T-helper 9 cell (primary cell): ENCODE data around the gene CEMIP2.
A peak's percentile ranks its signal among the peaks of the same experiment; 100 is the strongest.
"Not testable (repeated sequence)": the region's sequence is repeated elsewhere in the genome, so short reads cannot be mapped to it uniquely, and the experiment has no call there.

Experiments used
- DNase-seq: peaks from one replicate; pipeline ENCODE4 v3.0.0-alpha.2; 2020
- total RNA-seq, 2 donors: gene quantifications; one replicate each; lab custom pipeline; 2026; lab: John Stamatoyannopoulos, UW

Gene CEMIP2, protein sequence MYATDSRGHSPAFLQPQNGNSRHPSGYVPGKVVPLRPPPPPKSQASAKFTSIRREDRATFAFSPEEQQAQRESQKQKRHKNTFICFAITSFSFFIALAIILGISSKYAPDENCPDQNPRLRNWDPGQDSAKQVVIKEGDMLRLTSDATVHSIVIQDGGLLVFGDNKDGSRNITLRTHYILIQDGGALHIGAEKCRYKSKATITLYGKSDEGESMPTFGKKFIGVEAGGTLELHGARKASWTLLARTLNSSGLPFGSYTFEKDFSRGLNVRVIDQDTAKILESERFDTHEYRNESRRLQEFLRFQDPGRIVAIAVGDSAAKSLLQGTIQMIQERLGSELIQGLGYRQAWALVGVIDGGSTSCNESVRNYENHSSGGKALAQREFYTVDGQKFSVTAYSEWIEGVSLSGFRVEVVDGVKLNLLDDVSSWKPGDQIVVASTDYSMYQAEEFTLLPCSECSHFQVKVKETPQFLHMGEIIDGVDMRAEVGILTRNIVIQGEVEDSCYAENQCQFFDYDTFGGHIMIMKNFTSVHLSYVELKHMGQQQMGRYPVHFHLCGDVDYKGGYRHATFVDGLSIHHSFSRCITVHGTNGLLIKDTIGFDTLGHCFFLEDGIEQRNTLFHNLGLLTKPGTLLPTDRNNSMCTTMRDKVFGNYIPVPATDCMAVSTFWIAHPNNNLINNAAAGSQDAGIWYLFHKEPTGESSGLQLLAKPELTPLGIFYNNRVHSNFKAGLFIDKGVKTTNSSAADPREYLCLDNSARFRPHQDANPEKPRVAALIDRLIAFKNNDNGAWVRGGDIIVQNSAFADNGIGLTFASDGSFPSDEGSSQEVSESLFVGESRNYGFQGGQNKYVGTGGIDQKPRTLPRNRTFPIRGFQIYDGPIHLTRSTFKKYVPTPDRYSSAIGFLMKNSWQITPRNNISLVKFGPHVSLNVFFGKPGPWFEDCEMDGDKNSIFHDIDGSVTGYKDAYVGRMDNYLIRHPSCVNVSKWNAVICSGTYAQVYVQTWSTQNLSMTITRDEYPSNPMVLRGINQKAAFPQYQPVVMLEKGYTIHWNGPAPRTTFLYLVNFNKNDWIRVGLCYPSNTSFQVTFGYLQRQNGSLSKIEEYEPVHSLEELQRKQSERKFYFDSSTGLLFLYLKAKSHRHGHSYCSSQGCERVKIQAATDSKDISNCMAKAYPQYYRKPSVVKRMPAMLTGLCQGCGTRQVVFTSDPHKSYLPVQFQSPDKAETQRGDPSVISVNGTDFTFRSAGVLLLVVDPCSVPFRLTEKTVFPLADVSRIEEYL (N-terminal part only)
- 209 to 227 reads per million in 2 donors for total RNA-seq

GRCh38 chr9:71768388-71769174 lies at the start of gene CEMIP2:
Gene CEMIP2, minus strand, starts transcription at chr9:71768513. Its CDS starts 18,140 bp downstream, at chr9:71750373.
- peak; percentile 81 for DNase-seq

DNA sequence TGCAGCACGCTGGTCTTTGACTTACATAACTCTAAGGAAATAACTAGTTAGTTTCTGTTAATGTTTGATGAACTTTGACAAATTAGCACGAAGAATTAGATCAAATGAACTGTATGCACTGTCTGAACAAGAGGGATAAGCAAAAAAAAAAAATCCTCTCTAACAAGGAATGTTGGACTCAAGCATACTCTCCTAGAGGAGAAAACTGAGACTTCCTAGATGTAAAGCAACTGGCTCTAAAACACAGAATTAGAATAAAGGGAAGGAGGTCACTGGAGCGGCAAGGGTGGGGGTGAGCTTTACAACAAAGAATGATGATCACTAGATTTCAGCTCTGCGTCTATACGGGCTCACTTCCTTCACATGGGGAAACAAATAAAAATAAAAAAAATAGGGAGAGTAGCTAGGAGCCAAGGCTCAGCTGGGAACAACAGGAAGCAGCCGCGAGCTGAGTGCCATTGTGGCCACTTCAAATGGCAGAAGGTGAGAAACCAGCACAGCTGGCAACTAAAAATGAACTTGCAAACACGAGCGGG lies 48.7 kb upstream of the CEMIP2 start:
- no peak for DNase-seq

- DNase-seq = no peak
Measured at GRCh38 chr9:71814815-71815214, 46.5 kb upstream of the CEMIP2 start.

GRCh38 chr9:71814226-71814625 lies 45.9 kb upstream of the CEMIP2 start:
- DNase-seq = no peak

DNA sequence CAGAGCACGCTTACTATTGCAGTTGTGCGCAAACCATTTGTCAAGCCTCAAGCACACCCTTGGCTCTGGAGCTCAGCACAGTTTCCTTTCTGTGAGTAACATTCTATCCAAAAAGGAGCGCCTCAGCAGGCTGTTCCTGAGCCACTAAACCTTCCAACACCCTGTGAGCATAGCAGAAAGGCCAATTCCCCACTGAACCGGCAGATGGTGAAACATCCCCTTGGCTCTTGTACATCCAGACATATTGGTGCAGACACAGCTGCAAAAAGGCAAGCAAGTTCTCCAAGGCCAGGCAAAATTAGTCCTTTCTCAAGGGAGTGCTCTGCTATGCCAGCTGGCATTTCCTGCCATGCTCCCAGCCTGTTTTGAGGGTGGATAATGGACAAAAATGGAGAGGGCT lies 44.1 kb upstream of the CEMIP2 start:
- DNase-seq = no peak

- no peak for DNase-seq
Measured at GRCh38 chr9:71808068-71808467, 39.8 kb upstream of the CEMIP2 start.

GRCh38 chr9:71806901-71807307 lies 38.6 kb upstream of the CEMIP2 start:
- peak; percentile 26 for DNase-seq

GRCh38 chr9:71805096-71805495 lies 36.8 kb upstream of the CEMIP2 start:
- DNase-seq = not testable (repeated sequence)

DNA sequence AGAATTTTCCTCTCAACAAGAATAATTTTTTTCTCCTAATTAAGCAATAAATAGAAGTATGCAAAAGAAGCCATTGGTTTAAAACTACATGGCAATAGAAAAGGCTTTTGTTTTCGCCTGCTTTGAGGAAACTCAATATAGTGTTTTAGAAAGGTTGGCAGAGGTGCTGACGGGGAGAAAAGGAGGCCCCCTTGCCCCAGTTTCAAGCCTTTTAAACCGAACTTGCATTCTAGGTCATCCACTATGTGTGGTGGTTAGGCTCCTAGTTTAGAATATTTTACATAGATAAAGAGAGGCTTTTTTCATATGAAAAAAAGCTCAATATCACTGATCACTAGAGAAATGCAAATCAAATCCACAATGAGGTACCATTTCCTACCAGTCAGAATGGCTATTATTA lies 33.5 kb upstream of the CEMIP2 start:
- DNase-seq = no peak

- DNase-seq = no peak
Measured at GRCh38 chr9:71797266-71797665, 29.0 kb upstream of the CEMIP2 start.

- peak; percentile 4 for DNase-seq
Measured at GRCh38 chr9:71796100-71796767, 27.9 kb upstream of the CEMIP2 start.

GRCh38 chr9:71795097-71795813 lies 26.9 kb upstream of the CEMIP2 start:
- DNase-seq = no peak

DNA sequence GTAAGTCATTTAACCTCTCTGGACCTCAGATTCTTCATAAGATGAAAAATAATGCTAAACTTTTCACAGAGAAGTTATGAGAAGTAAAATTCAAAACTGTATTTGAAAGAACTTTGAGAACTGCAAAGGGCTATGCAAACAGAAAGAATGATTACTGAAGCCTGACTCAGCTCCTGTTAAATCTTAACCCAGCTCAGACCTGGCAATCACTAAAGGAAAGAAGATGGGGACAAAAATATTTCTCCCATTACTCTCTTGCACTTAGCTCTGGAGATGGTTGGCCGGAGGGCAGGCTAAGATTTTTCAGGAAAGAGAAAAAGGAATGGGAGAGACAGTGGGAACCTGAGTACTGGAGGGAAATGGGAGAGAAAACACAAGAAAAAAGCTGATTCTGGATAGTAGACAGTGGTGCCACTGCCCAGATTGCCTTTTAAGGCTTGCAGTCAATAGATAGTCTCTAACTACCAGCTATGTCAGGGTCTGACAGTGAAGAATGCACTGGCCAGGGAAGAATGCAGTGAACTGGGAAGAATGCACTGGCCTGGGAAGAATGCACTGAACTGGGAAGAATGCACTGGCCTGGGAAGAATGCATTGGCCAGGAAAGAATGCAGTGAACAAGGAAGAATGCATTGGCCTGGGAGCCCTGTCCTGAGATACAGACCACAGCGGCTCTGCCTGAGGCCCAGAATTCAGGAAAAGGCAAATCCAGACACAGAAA lies 25.2 kb upstream of the CEMIP2 start:
- no peak for DNase-seq

DNA sequence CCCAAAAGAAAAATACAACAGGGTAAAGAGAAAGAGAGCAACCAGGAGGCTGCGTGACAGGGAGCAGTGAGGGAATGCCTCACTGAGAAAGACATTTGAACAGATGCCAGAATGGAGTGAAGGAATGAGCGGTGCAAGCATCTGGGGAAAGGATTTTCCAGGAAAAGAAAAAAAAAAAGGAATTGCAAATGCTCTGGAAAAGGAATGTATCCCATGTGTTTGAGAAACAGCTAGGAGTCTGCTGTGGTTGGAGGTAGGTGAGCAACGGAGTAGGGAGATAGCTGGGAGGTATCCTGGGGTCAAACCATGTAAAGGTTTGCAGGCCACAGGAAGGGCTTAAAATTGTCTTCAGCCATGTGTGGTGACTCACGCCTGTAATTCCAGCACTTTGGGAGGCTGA lies 23.6 kb upstream of the CEMIP2 start:
- DNase-seq = no peak

- no peak for DNase-seq
Measured at GRCh38 chr9:71790296-71790695, 22.0 kb upstream of the CEMIP2 start.

- peak; percentile 74 for DNase-seq
Measured at GRCh38 chr9:71783120-71783523, 14.8 kb upstream of the CEMIP2 start.

DNA sequence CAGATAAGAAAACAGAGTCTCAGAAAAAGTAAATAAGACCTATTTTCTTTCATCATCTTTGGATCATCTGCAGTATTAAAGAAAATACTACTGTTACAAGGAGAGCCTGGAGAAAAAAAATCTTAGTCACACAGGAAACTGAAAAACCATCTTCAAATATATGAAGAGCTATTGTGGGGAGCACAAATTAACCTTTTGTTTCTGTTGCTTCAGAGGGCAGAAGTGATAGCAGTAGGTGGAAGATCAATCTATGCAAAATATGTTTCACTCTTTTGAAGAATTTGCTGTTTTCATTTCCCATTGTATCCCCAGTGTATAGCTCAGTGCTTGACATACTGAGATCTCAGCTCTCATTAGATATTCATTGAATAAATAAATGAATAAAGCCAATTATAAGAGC lies 13.1 kb upstream of the CEMIP2 start:
- DNase-seq = no peak

GRCh38 chr9:71780953-71781352 lies 12.6 kb upstream of the CEMIP2 start:
- no peak for DNase-seq

DNA sequence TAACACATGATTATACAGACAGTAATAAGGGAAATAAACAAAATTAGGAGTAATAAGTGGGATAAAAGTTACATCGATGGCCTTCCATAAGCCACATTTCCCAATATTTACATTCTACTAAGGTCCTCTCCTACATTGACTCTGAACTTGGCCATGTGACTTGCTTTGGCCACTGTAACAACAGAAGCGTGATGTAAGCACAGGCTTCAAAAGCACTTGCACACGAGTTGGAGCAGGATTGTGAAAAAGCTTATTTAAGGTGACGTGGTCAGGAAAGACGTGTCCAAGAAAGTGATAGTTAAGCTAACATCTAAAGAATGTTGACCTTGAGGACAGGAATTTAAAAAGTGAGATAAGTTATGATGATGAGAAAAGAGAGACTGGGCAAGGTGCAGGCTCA lies 9.8 kb upstream of the CEMIP2 start:
- DNase-seq = no peak

GRCh38 chr9:71774920-71775319 lies 6.6 kb upstream of the CEMIP2 start:
- DNase-seq = no peak
